Liver (tissue), 9 donors: ENCODE results near the gene D2HGDH. TPM values are rescaled to one million over a fixed set of nuclear protein-coding genes. Genes with fewer than 3 reads are reported as not detected.
"Not testable (repeated sequence)": the region's sequence is repeated elsewhere in the genome, so short reads cannot be mapped to it uniquely, and the experiment has no call there.

Experiments
- DNase-seq: peaks from one replicate; pipeline ENCODE4 v3.0.0-alpha.2; 2017; ENCODE audit warnings: low spot score
- H3K27ac ChIP-seq, 2 donors: one replicate each; pipeline ENCODE4 v1.7.0; 2013; ENCODE audit warnings: inconsistent platforms in 2 of 2, low read length in 2 of 2, control low read depth in 1 of 2, low read depth in 1 of 2, mild to moderate bottlenecking in 1 of 2
- H3K27me3 ChIP-seq, 4 donors: one replicate each; pipeline versions ENCODE4 v1.6.1 to v1.7.0; 2013; ENCODE audit warnings: low read length in 3 of 4, inconsistent platforms in 1 of 4, mild to moderate bottlenecking in 1 of 4, moderate library complexity in 1 of 4; ENCODE audit not compliant: control insufficient read depth in 4 of 4, insufficient read depth in 4 of 4
- H3K36me3 ChIP-seq, 4 donors: one replicate each; pipeline versions ENCODE4 v1.6.1 to v1.7.0; 2013; ENCODE audit warnings: low read length in 3 of 4, mild to moderate bottlenecking in 3 of 4, low read depth in 1 of 4, moderate library complexity in 1 of 4; ENCODE audit not compliant: control insufficient read depth in 4 of 4, insufficient read depth in 3 of 4
- H3K4me1 ChIP-seq, 4 donors: one replicate each; pipeline versions ENCODE4 v1.6.1 to v1.7.0; 2013; ENCODE audit warnings: low read length in 3 of 4, mild to moderate bottlenecking in 3 of 4, moderate library complexity in 1 of 4; ENCODE audit not compliant: control insufficient read depth in 4 of 4, insufficient read depth in 4 of 4
- H3K4me3 ChIP-seq, 3 donors: one replicate each; pipeline versions ENCODE4 v1.6.1 to v1.7.0; 2013; ENCODE audit warnings: low read length in 3 of 3, control low read depth in 1 of 3, low read depth in 1 of 3, mild to moderate bottlenecking in 1 of 3
- H3K9ac ChIP-seq, 2 donors: one replicate each; pipeline ENCODE4 v1.7.0; 2013; ENCODE audit warnings: low read length in 2 of 2, mild to moderate bottlenecking in 2 of 2, moderate library complexity in 2 of 2, control low read depth in 1 of 2, low read depth in 1 of 2
- H3K9me3 ChIP-seq, 4 donors: one replicate each; pipeline versions ENCODE4 v1.6.1 to v1.7.0; 2013; ENCODE audit warnings: low read length in 3 of 4; ENCODE audit not compliant: control insufficient read depth in 4 of 4
- EGR1 ChIP-seq, 2 donors: IDR thresholded peaks; 2 replicates each; pipeline ENCODE4 v1.6.1; 2016 to 2018; ENCODE audit warnings: antibody characterized with exemption in 2 of 2, low read depth in 2 of 2
- FOXA1 ChIP-seq: IDR thresholded peaks from 2 replicates; pipeline ENCODE4 v1.6.1; 2016; ENCODE audit warnings: antibody characterized with exemption
- FOXA2 ChIP-seq: IDR thresholded peaks from 2 replicates; pipeline ENCODE4 v1.6.1; 2016; ENCODE audit warnings: antibody characterized with exemption
- GABPA ChIP-seq, 2 donors: IDR thresholded peaks in 1 of 2; conservative IDR thresholded peaks in 1 of 2; 2 replicates each; pipeline ENCODE4 v1.6.1; 2016; ENCODE audit warnings: antibody characterized with exemption in 2 of 2, mild to moderate bottlenecking in 1 of 2, moderate library complexity in 1 of 2
- HNF4A ChIP-seq, 2 donors: conservative IDR thresholded peaks; 2 replicates each; pipeline ENCODE4 v1.6.1; 2016; ENCODE audit warnings: antibody characterized with exemption in 2 of 2, mild to moderate bottlenecking in 2 of 2
- JUND ChIP-seq, 2 donors: IDR thresholded peaks; 2 replicates each; pipeline ENCODE4 v1.6.1; 2016; ENCODE audit warnings: antibody characterized with exemption in 2 of 2
- MAX ChIP-seq: IDR thresholded peaks from 2 replicates; pipeline ENCODE4 v1.6.1; 2016; ENCODE audit warnings: antibody characterized with exemption
- SP1 ChIP-seq: IDR thresholded peaks from 2 replicates; pipeline ENCODE4 v1.6.1; 2018; ENCODE audit warnings: antibody characterized with exemption, mild to moderate bottlenecking
- TAF1 ChIP-seq: conservative IDR thresholded peaks from 2 replicates; pipeline ENCODE4 v1.6.1; 2016; ENCODE audit warnings: antibody characterized with exemption, mild to moderate bottlenecking
- WGBS: extraction: QIAGEN DNeasy Blood & Tissue Kit; methylation state at CpG from one replicate; pipeline ENCODE4 v1.1.7; 2013; 5-methylcytosine and 5-hydroxymethylcytosine counted together
- polyA plus RNA-seq, 2 donors: library from polyadenylated mRNA; stranded (reverse) in 1 of 2; unstranded in 1 of 2; fragments of 200-250 nt in 1 of 2; fragments of >200 nt in 1 of 2; fragmentation: Nextera tagmentation in 1 of 2; extraction: Ambion mirVana in 1 of 2; gene quantifications; one replicate each; pipeline versions ENCODE4 v1.2.1 to v1.2.3, GENCODE V29; 2013 to 2015
- total RNA-seq, 2 donors: library from RNA; depleted of rRNA; stranded (reverse); fragments of >200 nt; gene quantifications; one replicate each; pipeline ENCODE4 v1.2.3, GENCODE V29; 2014
- TF ChIP-seq, protein P1 (sequence below): IDR thresholded peaks from 2 replicates; pipeline ENCODE4 v1.6.1; 2016; ENCODE audit warnings: antibody characterized with exemption, mild to moderate bottlenecking
- TF ChIP-seq, protein P2 (sequence below): IDR thresholded peaks from 2 replicates; pipeline ENCODE4 v1.6.1; 2016; ENCODE audit warnings: antibody characterized with exemption
- TF ChIP-seq, protein P3 (sequence below): fragments of 150-350 bp; IDR thresholded peaks from 2 replicates; pipeline ENCODE4 v1.5.1; 2017; ENCODE audit warnings: improper control_type of control experiment, low read depth, low read length; ENCODE audit not compliant: missing input control
- donor health status: healthy.
- donor health status: healthy.
- donor health status: healthy.
- donor health status: healthy.
- donor health status: healthy.

Gene D2HGDH
- total and polyA plus RNA-seq, 4 donors, result 6.4 to 25.0 (median 13.5) TPM

GRCh38 chr2:241782053-241782452, 47.6 kb downstream of the D2HGDH start:
- not testable (repeated sequence) for H3K4me1 ChIP-seq, H3K9ac ChIP-seq, H3K27me3 ChIP-seq, H3K9me3 ChIP-seq, DNase-seq, H3K4me3 ChIP-seq, H3K27ac ChIP-seq, H3K36me3 ChIP-seq
- peak in 1 of 2 donors; percentile 8 for TF ChIP-seq HNF4A (conservative IDR thresholded peaks at IDR 0.05)
- 57% methylated on average over 3 of the region's 3 CpGs for WGBS

GRCh38 chr2:241788135-241788534, 53.7 kb downstream of the D2HGDH start:
- no peak overlapping the region for H3K4me3 ChIP-seq
- H3K27ac ChIP-seq, result no peak overlapping the region
- H3K36me3 ChIP-seq, result no peaks in the 10 kb centered on the region
- H3K4me1 ChIP-seq, result no peaks in the 10 kb centered on the region
- WGBS, result 92% methylated on average over 4 of the region's 4 CpGs
- no peaks in the 10 kb centered on the region for H3K27me3 ChIP-seq
- H3K9ac ChIP-seq, result no peak overlapping the region
- H3K9me3 ChIP-seq, result no peaks in the 10 kb centered on the region
- no peak for TF ChIP-seq JUND (IDR thresholded peaks at IDR 0.05)
- no peak for TF ChIP-seq GABPA (IDR thresholded peaks at IDR 0.05 in 1 of 2, conservative IDR thresholded peaks at IDR 0.05 in 1 of 2)
- DNase-seq, result no peak

DNA sequence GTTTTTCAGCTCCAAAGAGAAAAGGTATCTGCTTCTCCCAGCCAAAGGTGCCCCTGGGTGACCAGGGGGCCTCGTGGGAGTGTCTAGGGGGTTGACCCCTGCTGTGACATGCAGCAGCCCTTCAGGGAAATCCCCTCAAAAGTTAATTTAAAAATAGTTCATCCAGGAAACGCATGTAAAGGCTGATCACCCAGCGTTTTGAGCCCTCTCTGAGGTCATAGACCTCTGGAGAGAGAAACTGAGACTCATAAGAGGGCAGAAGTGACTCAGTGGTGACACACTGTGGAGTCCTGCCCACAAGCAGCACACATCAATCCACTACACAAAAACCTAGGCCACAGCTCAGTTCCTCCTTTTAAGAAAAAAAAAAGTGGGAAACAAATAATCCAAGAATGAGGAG, 54.1 kb downstream of the D2HGDH start:
- DNase-seq, result no peak
- no peaks in the 10 kb centered on the region for H3K27me3 ChIP-seq
- no peak overlapping the region for H3K4me3 ChIP-seq
- H3K4me1 ChIP-seq, result no peaks in the 10 kb centered on the region
- TF ChIP-seq, protein P1, sequence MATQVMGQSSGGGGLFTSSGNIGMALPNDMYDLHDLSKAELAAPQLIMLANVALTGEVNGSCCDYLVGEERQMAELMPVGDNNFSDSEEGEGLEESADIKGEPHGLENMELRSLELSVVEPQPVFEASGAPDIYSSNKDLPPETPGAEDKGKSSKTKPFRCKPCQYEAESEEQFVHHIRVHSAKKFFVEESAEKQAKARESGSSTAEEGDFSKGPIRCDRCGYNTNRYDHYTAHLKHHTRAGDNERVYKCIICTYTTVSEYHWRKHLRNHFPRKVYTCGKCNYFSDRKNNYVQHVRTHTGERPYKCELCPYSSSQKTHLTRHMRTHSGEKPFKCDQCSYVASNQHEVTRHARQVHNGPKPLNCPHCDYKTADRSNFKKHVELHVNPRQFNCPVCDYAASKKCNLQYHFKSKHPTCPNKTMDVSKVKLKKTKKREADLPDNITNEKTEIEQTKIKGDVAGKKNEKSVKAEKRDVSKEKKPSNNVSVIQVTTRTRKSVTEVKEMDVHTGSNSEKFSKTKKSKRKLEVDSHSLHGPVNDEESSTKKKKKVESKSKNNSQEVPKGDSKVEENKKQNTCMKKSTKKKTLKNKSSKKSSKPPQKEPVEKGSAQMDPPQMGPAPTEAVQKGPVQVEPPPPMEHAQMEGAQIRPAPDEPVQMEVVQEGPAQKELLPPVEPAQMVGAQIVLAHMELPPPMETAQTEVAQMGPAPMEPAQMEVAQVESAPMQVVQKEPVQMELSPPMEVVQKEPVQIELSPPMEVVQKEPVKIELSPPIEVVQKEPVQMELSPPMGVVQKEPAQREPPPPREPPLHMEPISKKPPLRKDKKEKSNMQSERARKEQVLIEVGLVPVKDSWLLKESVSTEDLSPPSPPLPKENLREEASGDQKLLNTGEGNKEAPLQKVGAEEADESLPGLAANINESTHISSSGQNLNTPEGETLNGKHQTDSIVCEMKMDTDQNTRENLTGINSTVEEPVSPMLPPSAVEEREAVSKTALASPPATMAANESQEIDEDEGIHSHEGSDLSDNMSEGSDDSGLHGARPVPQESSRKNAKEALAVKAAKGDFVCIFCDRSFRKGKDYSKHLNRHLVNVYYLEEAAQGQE, result no peak
- TF ChIP-seq GABPA (IDR thresholded peaks at IDR 0.05 in 1 of 2, conservative IDR thresholded peaks at IDR 0.05 in 1 of 2) (no peak), TAF1 (no peak), MAX (no peak), SP1 (no peak), FOXA1 (no peak), FOXA2 (no peak), JUND (IDR thresholded peaks at IDR 0.05) (no peak), EGR1 (IDR thresholded peaks at IDR 0.05; ENCODE audit: low read depth in 2 of 2) (no peak), HNF4A (conservative IDR thresholded peaks at IDR 0.05) (no peak)
- TF ChIP-seq, protein P2, sequence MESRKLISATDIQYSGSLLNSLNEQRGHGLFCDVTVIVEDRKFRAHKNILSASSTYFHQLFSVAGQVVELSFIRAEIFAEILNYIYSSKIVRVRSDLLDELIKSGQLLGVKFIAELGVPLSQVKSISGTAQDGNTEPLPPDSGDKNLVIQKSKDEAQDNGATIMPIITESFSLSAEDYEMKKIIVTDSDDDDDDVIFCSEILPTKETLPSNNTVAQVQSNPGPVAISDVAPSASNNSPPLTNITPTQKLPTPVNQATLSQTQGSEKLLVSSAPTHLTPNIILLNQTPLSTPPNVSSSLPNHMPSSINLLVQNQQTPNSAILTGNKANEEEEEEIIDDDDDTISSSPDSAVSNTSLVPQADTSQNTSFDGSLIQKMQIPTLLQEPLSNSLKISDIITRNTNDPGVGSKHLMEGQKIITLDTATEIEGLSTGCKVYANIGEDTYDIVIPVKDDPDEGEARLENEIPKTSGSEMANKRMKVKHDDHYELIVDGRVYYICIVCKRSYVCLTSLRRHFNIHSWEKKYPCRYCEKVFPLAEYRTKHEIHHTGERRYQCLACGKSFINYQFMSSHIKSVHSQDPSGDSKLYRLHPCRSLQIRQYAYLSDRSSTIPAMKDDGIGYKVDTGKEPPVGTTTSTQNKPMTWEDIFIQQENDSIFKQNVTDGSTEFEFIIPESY, result no peak
- TF ChIP-seq, protein P3, sequence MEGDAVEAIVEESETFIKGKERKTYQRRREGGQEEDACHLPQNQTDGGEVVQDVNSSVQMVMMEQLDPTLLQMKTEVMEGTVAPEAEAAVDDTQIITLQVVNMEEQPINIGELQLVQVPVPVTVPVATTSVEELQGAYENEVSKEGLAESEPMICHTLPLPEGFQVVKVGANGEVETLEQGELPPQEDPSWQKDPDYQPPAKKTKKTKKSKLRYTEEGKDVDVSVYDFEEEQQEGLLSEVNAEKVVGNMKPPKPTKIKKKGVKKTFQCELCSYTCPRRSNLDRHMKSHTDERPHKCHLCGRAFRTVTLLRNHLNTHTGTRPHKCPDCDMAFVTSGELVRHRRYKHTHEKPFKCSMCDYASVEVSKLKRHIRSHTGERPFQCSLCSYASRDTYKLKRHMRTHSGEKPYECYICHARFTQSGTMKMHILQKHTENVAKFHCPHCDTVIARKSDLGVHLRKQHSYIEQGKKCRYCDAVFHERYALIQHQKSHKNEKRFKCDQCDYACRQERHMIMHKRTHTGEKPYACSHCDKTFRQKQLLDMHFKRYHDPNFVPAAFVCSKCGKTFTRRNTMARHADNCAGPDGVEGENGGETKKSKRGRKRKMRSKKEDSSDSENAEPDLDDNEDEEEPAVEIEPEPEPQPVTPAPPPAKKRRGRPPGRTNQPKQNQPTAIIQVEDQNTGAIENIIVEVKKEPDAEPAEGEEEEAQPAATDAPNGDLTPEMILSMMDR, result no peak
- H3K27ac ChIP-seq, result no peak overlapping the region
- no peaks in the 10 kb centered on the region for H3K9me3 ChIP-seq
- H3K36me3 ChIP-seq, result no peaks in the 10 kb centered on the region
- no peak overlapping the region for H3K9ac ChIP-seq
- WGBS, result 43% methylated on average over 3 of the region's 3 CpGs

DNA sequence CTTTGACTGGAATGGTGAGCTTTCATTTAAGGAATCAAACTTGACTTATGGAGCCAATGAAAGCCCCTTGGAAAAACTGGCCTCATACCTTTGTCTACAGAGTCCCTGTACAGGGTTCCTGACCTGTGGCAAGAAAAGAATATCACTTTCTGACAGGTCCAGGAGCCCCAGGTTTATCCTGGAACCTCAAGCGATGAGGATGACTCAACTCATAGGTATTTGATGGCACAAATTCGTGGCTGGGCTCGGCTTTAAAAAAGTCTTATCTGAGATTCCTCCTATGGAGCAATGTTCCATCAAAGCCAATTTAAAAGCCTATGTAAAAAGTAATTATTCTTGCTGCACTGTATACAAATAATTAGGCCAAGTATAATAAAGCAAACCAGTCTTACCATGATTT, 57.0 kb downstream of the D2HGDH start:
- H3K4me3 ChIP-seq, H3K27ac ChIP-seq, H3K27me3 ChIP-seq, H3K9me3 ChIP-seq, H3K4me1 ChIP-seq, H3K9ac ChIP-seq, DNase-seq, H3K36me3 ChIP-seq: not testable (repeated sequence)
- 83% methylated on average over 3 of the region's 3 CpGs for WGBS
